Erythroblast (primary cell): ENCODE measurements around the gene PDIA6.

Source experiments
- GATA1 ChIP-seq: IDR thresholded peaks from 2 replicates; pipeline ENCODE4 v1.6.1; 2011; ENCODE audit warnings: low read depth, mild to moderate bottlenecking, control low read depth, low read length, moderate library complexity
- POLR2A ChIP-seq: IDR thresholded peaks from 2 replicates; pipeline ENCODE4 v1.6.1; 2011; ENCODE audit warnings: mild to moderate bottlenecking, low read length

GRCh38 chr2:10820978-10821695, 8.6 kb upstream of the PDIA6 start:
- TF ChIP-seq POLR2A (no peak), GATA1 (no peak)
